ENCODE results near the gene BTBD10.

DNA sequence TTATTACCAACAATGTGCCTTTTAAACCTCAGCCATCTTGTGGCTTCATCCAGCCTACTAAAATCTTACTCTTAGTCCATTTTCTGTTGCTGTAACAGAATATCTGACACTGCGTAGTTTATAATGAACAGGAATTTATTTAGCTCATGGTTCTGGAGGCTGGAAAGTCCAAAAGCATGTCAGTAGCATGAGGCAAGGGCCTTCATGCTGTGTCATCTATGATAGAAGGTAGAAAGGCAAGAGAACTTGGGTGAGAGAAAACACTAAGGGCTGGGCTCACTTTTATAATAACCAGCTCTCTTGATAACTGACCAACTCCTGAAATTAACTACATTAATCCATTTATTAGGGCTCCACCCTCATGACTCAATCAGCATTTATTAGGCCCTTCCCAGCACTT lies 13.5 kb downstream of the BTBD10 start:
- no peak for TF ChIP-seq GATA2 (IDR thresholded peaks at IDR 0.05; ENCODE audit: low read depth, low read length)
- no peak for TF ChIP-seq GATA3 (IDR thresholded peaks at IDR 0.05; ENCODE audit: low read depth, low read length)
